SK-N-SH (cell line): ENCODE data around the gene TPST2. TPM values are rescaled to one million over a fixed set of nuclear protein-coding genes. Genes with fewer than 3 reads are reported as not detected.

ENCODE experiments used
- CTCF ChIA-PET: fragments of 300-600, 350-600 bp; formaldehyde crosslinking; extraction: SDS; loops from one replicate; lab custom pipeline; 2021; lab: Yijun Ruan, JAX
- POLR2A ChIA-PET: fragments of 350-600 bp; sonication (Branson Sonifier 250); formaldehyde crosslinking; extraction: SDS; loops from one replicate; lab custom pipeline; 2020; ENCODE audit warnings: antibody characterized with exemption, inconsistent platforms; lab: Yijun Ruan, JAX
- DNase-seq: peaks from one replicate; pipeline ENCODE4 v3.0.0; 2012
- H2AFZ ChIP-seq: fragments of 200-600 bp; sonication (generic); 2 replicates; pipeline ENCODE4 v1.8.1; 2016; ENCODE audit warnings: antibody characterized with exemption, mild to moderate bottlenecking, low read depth
- H3F3A ChIP-seq: fragments of 200-600 bp; sonication (generic); replicated peaks from 2 replicates; pipeline ENCODE3; 2016; ENCODE audit warnings: antibody characterized with exemption, mild to moderate bottlenecking; ENCODE audit not compliant: insufficient read depth
- H3K27ac ChIP-seq, 2 experiments: fragments of 200-500 bp in 1 of 2; fragments of 200-600 bp in 1 of 2; sonication (Bioruptor generic) in 1 of 2; sonication (generic), shearing (Covaris generic) in 1 of 2; 2 replicates each; pipeline versions ENCODE4 v1.5.1 to v1.6.1; 2014 to 2016; ENCODE audit warnings: low read depth in 2 of 2, inconsistent platforms in 1 of 2, low read length in 1 of 2, mild to moderate bottlenecking in 1 of 2, mixed read lengths in 1 of 2
- H3K27me3 ChIP-seq: fragments of 200-600 bp; sonication (generic), shearing (Covaris generic); 2 replicates; pipeline ENCODE4 v1.6.1; 2016; ENCODE audit warnings: mixed run types; ENCODE audit not compliant: insufficient read depth
- H3K36me3 ChIP-seq, 2 experiments: fragments of 200-500 bp in 1 of 2; fragments of 200-600 bp in 1 of 2; sonication (Bioruptor generic) in 1 of 2; sonication (generic) in 1 of 2; replicated peaks in 1 of 2; 2 replicates each; pipeline versions ENCODE3 to v1.5.1; 2014 to 2016; ENCODE audit warnings: low read length in 1 of 2, mild to moderate bottlenecking in 1 of 2; ENCODE audit not compliant: insufficient read depth in 2 of 2, control insufficient read depth in 1 of 2
- H3K4me1 ChIP-seq, 2 experiments: fragments of 200-500 bp in 1 of 2; fragments of 200-600 bp in 1 of 2; sonication (Bioruptor generic) in 1 of 2; sonication (generic), shearing (Covaris generic) in 1 of 2; 2 replicates each; pipeline versions ENCODE4 v1.5.1 to v1.6.1; 2014 to 2016; ENCODE audit warnings: low read depth in 1 of 2, low read length in 1 of 2, mixed run types in 1 of 2; ENCODE audit not compliant: insufficient read depth in 2 of 2, control insufficient read depth in 1 of 2
- H3K4me2 ChIP-seq: fragments of 200-600 bp; sonication (generic), shearing (Covaris generic); 2 replicates; pipeline ENCODE4 v1.6.1; 2017; ENCODE audit warnings: mixed run types
- H3K4me3 ChIP-seq, 2 experiments: fragments of 200-500 bp in 1 of 2; fragments of 200-600 bp in 1 of 2; sonication (Bioruptor generic) in 1 of 2; sonication (generic), shearing (Covaris generic) in 1 of 2; 2 replicates each; pipeline versions ENCODE4 v1.5.1 to v1.8.1; 2014 to 2016; ENCODE audit warnings: low read depth in 2 of 2, inconsistent platforms in 1 of 2, low read length in 1 of 2, mild to moderate bottlenecking in 1 of 2, mixed read lengths in 1 of 2, moderate library complexity in 1 of 2
- H3K79me2 ChIP-seq: fragments of 200-600 bp; sonication (generic); 2 replicates; pipeline ENCODE4 v1.8.1; 2017; ENCODE audit warnings: mild to moderate bottlenecking; ENCODE audit not compliant: insufficient read depth
- H3K9ac ChIP-seq: fragments of 200-600 bp; sonication (generic); 2 replicates; pipeline ENCODE4 v1.6.1; 2017; ENCODE audit warnings: mixed run types
- H3K9me2 ChIP-seq: fragments of 200-600 bp; sonication (generic); 2 replicates; pipeline ENCODE4 v1.6.1; 2017; ENCODE audit warnings: mixed run types
- H3K9me3 ChIP-seq: fragments of 200-600 bp; sonication (generic); 2 replicates; pipeline ENCODE4 v1.6.1; 2017; ENCODE audit warnings: mixed run types, mild to moderate bottlenecking, moderate library complexity
- H4K20me1 ChIP-seq: fragments of 200-600 bp; sonication (generic); 2 replicates; pipeline ENCODE4 v1.6.1; 2017; ENCODE audit warnings: mild to moderate bottlenecking, mixed run types; ENCODE audit not compliant: insufficient read depth
- ELF1 ChIP-seq: IDR thresholded peaks from 2 replicates; pipeline ENCODE4 v1.4.0; 2012
- FOSL2 ChIP-seq: IDR thresholded peaks from 2 replicates; pipeline ENCODE4 v1.4.0; 2012; ENCODE audit warnings: low read depth, mild to moderate bottlenecking, moderate library complexity, borderline replicate concordance
- FOXJ3 ChIP-seq: sonication (generic); formaldehyde crosslinking; IDR thresholded peaks from 2 replicates; pipeline ENCODE4 v1.5.1; 2020; ENCODE audit warnings: mild to moderate bottlenecking, missing genetic modification reagents
- GABPA ChIP-seq: IDR thresholded peaks from 2 replicates; pipeline ENCODE4 v1.4.0; 2012; ENCODE audit warnings: low read depth, mild to moderate bottlenecking
- GATA2 ChIP-seq: sonication (generic); formaldehyde crosslinking; IDR thresholded peaks from 2 replicates; pipeline ENCODE4 v1.5.0; 2020; ENCODE audit warnings: mild to moderate bottlenecking, missing genetic modification reagents
- JUND ChIP-seq: IDR thresholded peaks from 2 replicates; pipeline ENCODE4 v1.4.0; 2012
- MEF2A ChIP-seq: IDR thresholded peaks from 2 replicates; pipeline ENCODE4 v1.4.0; 2012; ENCODE audit warnings: low read depth, borderline replicate concordance
- PBX3 ChIP-seq: IDR thresholded peaks from 2 replicates; pipeline ENCODE4; 2012
- POLR2AphosphoS5 ChIP-seq: IDR thresholded peaks from 2 replicates; pipeline ENCODE4 v1.6.1; 2012; ENCODE audit warnings: low read depth, low read length
- REST ChIP-seq: IDR thresholded peaks from 2 replicates; pipeline ENCODE4 v1.6.1; 2012; ENCODE audit warnings: mild to moderate bottlenecking, low read depth, low read length, moderate library complexity
- RFX5 ChIP-seq: IDR thresholded peaks from 2 replicates; pipeline ENCODE4 v1.6.1; 2012; ENCODE audit warnings: mild to moderate bottlenecking, improper control_type of control experiment, low read length
- SMC3 ChIP-seq: IDR thresholded peaks from 2 replicates; pipeline ENCODE4 v1.6.1; 2012; ENCODE audit warnings: low read depth, low read length, improper control_type of control experiment
- TCF12 ChIP-seq: IDR thresholded peaks from 2 replicates; pipeline ENCODE4 v1.4.0; 2012
- TEAD4 ChIP-seq: IDR thresholded peaks from 2 replicates; pipeline ENCODE4 v1.4.0; 2012; ENCODE audit warnings: mild to moderate bottlenecking, borderline replicate concordance; ENCODE audit not compliant: insufficient read depth
- USF1 ChIP-seq: IDR thresholded peaks from 2 replicates; pipeline ENCODE4 v1.4.0; 2012; ENCODE audit warnings: low read depth, borderline replicate concordance
- YY1 ChIP-seq: IDR thresholded peaks from 2 replicates; pipeline ENCODE4 v1.4.0; 2012; ENCODE audit warnings: low read depth, mild to moderate bottlenecking
- WGBS: methylation state at CpG from one replicate; pipeline ENCODE4 v1.1.6; 2017; ENCODE audit warnings: low lambda C conversion rate; 5-methylcytosine and 5-hydroxymethylcytosine counted together
- polyA plus RNA-seq, 3 experiments: library from polyadenylated mRNA; depleted of rRNA; stranded (reverse); fragments of >200 nt; gene quantifications; 2 replicates each; pipeline ENCODE4 v1.2.3, GENCODE V29; 2012

The TPST2 gene
- polyA plus RNA-seq, 1 of the 3 experiments (the other 2 are of a cell fraction) = 58.4 TPM

GRCh38 chr22:26568207-26568706 is 21.7 kb downstream of the TPST2 start:
- ChIA-PET CTCF (no interaction called here), POLR2A (no interaction called here)
- no peaks in the 10 kb centered on the region for H3K36me3 ChIP-seq
- DNase-seq = no peak
- no peak overlapping the region for H2AFZ ChIP-seq
- H3K4me3 ChIP-seq = no peak overlapping the region
- no peaks in the 10 kb centered on the region for H4K20me1 ChIP-seq
- no peaks in the 10 kb centered on the region for H3K9me2 ChIP-seq
- no peak overlapping the region for H3K27ac ChIP-seq
- no peaks in the 10 kb centered on the region for H3K9me3 ChIP-seq
- TF ChIP-seq REST (no peak), GABPA (no peak), TEAD4 (no peak), MEF2A (no peak), FOXJ3 (CRISPR knock-in tag) (no peak), JUND (no peak), PBX3 (no peak), TCF12 (no peak), RFX5 (no peak), USF1 (no peak), ELF1 (no peak), FOSL2 (no peak), YY1 (no peak), POLR2AphosphoS5 (no peak), GATA2 (CRISPR knock-in tag) (no peak), SMC3 (no peak)
- WGBS = 96% methylated on average over 11 of the region's 11 CpGs
- no peaks in the 10 kb centered on the region for H3F3A ChIP-seq
- H3K27me3 ChIP-seq = no peaks in the 10 kb centered on the region
- H3K9ac ChIP-seq = no peak overlapping the region
- H3K4me2 ChIP-seq = no peak overlapping the region
- H3K79me2 ChIP-seq = peaks cover 36% of the 10 kb centered on the region
- peaks cover 0 to 3% of the 10 kb centered on the region in 2 experiments; a peak in 1 of 4 replicates for H3K4me1 ChIP-seq
